K562 (cell line): Measurements from ENCODE around the gene NR5A2. TPM values are rescaled to one million over a fixed set of nuclear protein-coding genes. Genes with fewer than 3 reads are reported as not detected.

ENCODE experiments used
- ATAC-seq: fragments of 200-7000 bp; cut with Tn5 transposase; 3 replicates; pipeline ENCODE4 v1.9.1; 2020; ENCODE audit warnings: moderate library complexity
- BruUV-seq: library from RNA; stranded (reverse); fragments of 400-500 nt; replicated peaks from 2 replicates; lab custom pipeline; 2021; lab: Mats Ljungman, UMichigan
- CTCF ChIA-PET: fragments of 300-600 bp; formaldehyde crosslinking; extraction: SDS; loops from one replicate; lab custom pipeline; 2021; ENCODE audit warnings: low intra/inter-chr PET ratio; lab: Yijun Ruan, JAX
- POLR2A ChIA-PET: fragments of 300-600, 350-650 bp; sonication (Branson Sonifier 250); formaldehyde crosslinking; extraction: SDS; loops from one replicate; lab custom pipeline; 2021; ENCODE audit warnings: antibody characterized with exemption, inconsistent platforms; lab: Yijun Ruan, JAX
- DNase-seq, 4 experiments: peaks; one replicate each; pipeline versions ENCODE4 v3.0.0 to v3.0.0-alpha.2; 2011 to 2018; ENCODE audit warnings: low spot score in 3 of 4, mixed read lengths in 3 of 4; ENCODE audit errors: extremely low read depth in 1 of 4
- FAIRE-seq: peaks from 2 replicates; lab custom pipeline; 2011; peaks lifted over from hg19 to GRCh38; lab: Jason Lieb, UNC
- H2AFZ ChIP-seq: 2 replicates; pipeline ENCODE4 v1.6.0; 2011; ENCODE audit warnings: low read depth, low read length, control low read depth, inconsistent platforms
- H3K27ac ChIP-seq: fragments of 200-600 bp; 3 replicates; pipeline ENCODE4 v1.8.0; 2011; ENCODE audit warnings: low read depth, mild to moderate bottlenecking, control low read depth, inconsistent platforms, low read length, moderate library complexity, mixed read lengths; ENCODE audit errors: extremely low read depth
- H3K27me3 ChIP-seq, 2 experiments: fragments of 300-600 bp in 1 of 2; 2 replicates in 1 of 2; 3 replicates in 1 of 2; pipeline versions ENCODE4 v1.6.0 to v1.8.0; 2011; ENCODE audit warnings: inconsistent platforms in 2 of 2, low read length in 2 of 2, mild to moderate bottlenecking in 1 of 2, mixed read lengths in 1 of 2, moderate library complexity in 1 of 2; ENCODE audit not compliant: control insufficient read depth in 2 of 2, insufficient read depth in 2 of 2
- H3K36me3 ChIP-seq: fragments of 300-600 bp; 3 replicates; pipeline ENCODE4 v1.8.0; 2011; ENCODE audit warnings: mild to moderate bottlenecking, low read length, inconsistent platforms; ENCODE audit not compliant: control insufficient read depth, insufficient read depth
- H3K4me1 ChIP-seq, 2 experiments: fragments of 200-600 bp in 1 of 2; replicated peaks in 1 of 2; 2 replicates in 1 of 2; 3 replicates in 1 of 2; pipeline versions ENCODE4 v1.5.1 to v1.8.0; 2011; ENCODE audit warnings: inconsistent platforms in 2 of 2, low read length in 2 of 2, mild to moderate bottlenecking in 1 of 2, mixed read lengths in 1 of 2, moderate library complexity in 1 of 2; ENCODE audit not compliant: control insufficient read depth in 2 of 2, insufficient read depth in 2 of 2
- H3K4me2 ChIP-seq: 2 replicates; pipeline ENCODE4 v1.6.1; 2011; ENCODE audit warnings: low read length, control low read depth, inconsistent platforms, mixed read lengths; ENCODE audit not compliant: insufficient read depth
- H3K4me3 ChIP-seq: fragments of 200-600 bp; sonication (generic), shearing (Covaris generic); 2 replicates; pipeline ENCODE4 v1.5.1; 2016; ENCODE audit warnings: control low read depth, inconsistent platforms
- H3K79me2 ChIP-seq: fragments of 200-600 bp; 3 replicates; pipeline ENCODE4 v1.8.0; 2011; ENCODE audit warnings: low read length, inconsistent platforms; ENCODE audit not compliant: control insufficient read depth, insufficient read depth
- H3K9ac ChIP-seq, 2 experiments: 2 replicates each; pipeline versions ENCODE4 v1.6.0 to v1.6.1; 2011; ENCODE audit warnings: low read depth in 2 of 2, low read length in 2 of 2, control low read depth in 1 of 2, inconsistent platforms in 1 of 2, mild to moderate bottlenecking in 1 of 2, mixed read lengths in 1 of 2; ENCODE audit not compliant: insufficient read depth in 1 of 2
- H3K9me1 ChIP-seq: one replicate; pipeline ENCODE4 v1.6.0; 2011; ENCODE audit warnings: inconsistent platforms, mild to moderate bottlenecking, low read length, moderate library complexity; ENCODE audit not compliant: control insufficient read depth, insufficient read depth
- H3K9me3 ChIP-seq: replicated peaks from 2 replicates; pipeline ENCODE4 v1.5.1; 2011; ENCODE audit warnings: low read depth, low read length, inconsistent platforms; ENCODE audit not compliant: control insufficient read depth, insufficient read depth
- H4K20me1 ChIP-seq: replicated peaks from 2 replicates; pipeline ENCODE4 v1.6.1; 2011; ENCODE audit warnings: low read length, inconsistent platforms, mixed read lengths; ENCODE audit not compliant: control insufficient read depth, insufficient read depth
- ETV1 ChIP-seq: fragments of 450-650 bp; conservative IDR thresholded peaks from 2 replicates; pipeline ENCODE4 v1.6.1; 2016; ENCODE audit warnings: missing genetic modification characterization, control low read depth, low read depth, missing compliant biosample characterization
- HDAC6 ChIP-seq: IDR thresholded peaks from 2 replicates; pipeline ENCODE4 v1.6.1; 2012; ENCODE audit warnings: low read depth, mild to moderate bottlenecking, control low read depth, inconsistent platforms, low read length, moderate library complexity
- NBN ChIP-seq: fragments of 450-650 bp; IDR thresholded peaks from 2 replicates; pipeline ENCODE4 v1.6.1; 2016; ENCODE audit warnings: low read depth, mild to moderate bottlenecking
- ZEB2 ChIP-seq: fragments of 450-650 bp; IDR thresholded peaks from 2 replicates; pipeline ENCODE4 v1.6.1; 2016
- WGBS: fragments of 100-300 bp; shearing (Covaris generic); methylation state at CpG from one replicate; pipeline ENCODE4 v1.1.6; 2016; ENCODE audit warnings: low coverage, mixed read lengths; ENCODE audit not compliant: insufficient coverage; ENCODE audit errors: missing lambda C conversion rate; 5-methylcytosine and 5-hydroxymethylcytosine counted together
- in situ Hi-C: fragments of 300-500 bp; cut with MboI; formaldehyde crosslinking; loops from 4 replicates; pipeline ENCODE4 v1.15.0; 2018; ENCODE audit warnings: inconsistent platforms, mixed read lengths
- intact Hi-C: fragments of 100-400 bp; cut with micrococcal nuclease; formaldehyde crosslinking; loops from 2 replicates; pipeline ENCODE4 v1.14.2; 2022
- polyA plus RNA-seq, 8 experiments: library from polyadenylated mRNA; depleted of rRNA in 4 of 8; stranded (reverse) in 5 of 8; unstranded in 3 of 8; fragments of >200 nt; fragmentation: Nextera tagmentation in 2 of 8; fragmentation: Illumina TruSeq in 1 of 8; extraction: Ambion mirVana in 2 of 8; extraction: Trizol in 1 of 8; gene quantifications; 2 replicates each; pipeline versions ENCODE4 v1.2.1 to v1.2.3, GENCODE V29; 2011 to 2014; ENCODE audit warnings: inconsistent platforms in 1 of 8, missing spikeins in 1 of 8
- total RNA-seq, 7 experiments: library from RNA; depleted of rRNA in 6 of 7; stranded (reverse); fragments of >200 nt in 6 of 7; fragmentation: Illumina TruSeq in 2 of 7; extraction: Trizol in 2 of 7; gene quantifications; 2 replicates each; pipeline versions ENCODE4 v1.2.1 to v1.2.3, GENCODE V29; 2011 to 2021; ENCODE audit warnings: low replicate concordance in 1 of 7
- TF ChIP-seq, protein P1 (sequence below): sonication (generic); formaldehyde crosslinking; IDR thresholded peaks from 2 replicates; pipeline ENCODE4 v1.8.0; 2022; ENCODE audit warnings: missing genetic modification reagents, mild to moderate bottlenecking, moderate library complexity, borderline replicate concordance
- TF ChIP-seq, protein P2 (sequence below): fragments of 450-650 bp; conservative IDR thresholded peaks from 2 replicates; pipeline ENCODE4 v1.6.1; 2016; ENCODE audit warnings: missing genetic modification characterization, low read depth, mild to moderate bottlenecking, control low read depth, missing compliant biosample characterization

The NR5A2 gene
- total and polyA plus RNA-seq, 9 of the 15 experiments (the other 6 are each of a cell fraction or from before 2014, with no cell fraction given) = 0.13 to 0.40 (median 0.29) TPM

DNA sequence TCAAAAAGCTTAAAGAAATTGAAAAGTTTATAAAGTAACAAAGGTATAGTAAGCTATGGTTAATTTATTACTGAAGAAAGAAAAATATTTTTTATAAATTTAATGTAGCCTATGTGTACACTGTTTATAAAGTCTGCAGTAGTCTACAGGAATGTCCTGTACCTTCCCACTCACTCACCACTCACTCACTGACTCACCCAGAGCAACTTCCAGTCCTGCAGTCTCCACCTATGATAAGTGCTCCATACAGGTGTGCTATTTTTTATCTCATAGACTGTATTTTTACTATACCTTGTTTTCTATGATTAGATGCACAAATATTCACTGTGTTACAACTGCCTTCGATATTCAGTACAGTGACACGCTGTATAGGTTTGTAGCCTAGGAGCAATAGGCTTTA, 106.6 kb downstream of the NR5A2 start:
- H3K9me3 ChIP-seq = no peaks in the 10 kb centered on the region
- ATAC-seq (no peak), DNase-seq (no peak)
- WGBS = 3% methylated on average over 2 of the region's 2 CpGs
- no peaks in the 10 kb centered on the region for H3K79me2 ChIP-seq
- no peak overlapping the region for H3K27ac ChIP-seq
- H3K9me1 ChIP-seq = no peaks in the 10 kb centered on the region
- H3K4me2 ChIP-seq = no peak overlapping the region
- H3K27me3 ChIP-seq = peaks cover 4 to 5% of the 10 kb centered on the region in 2 experiments; a peak in 4 of 5 replicates
- no peaks in the 10 kb centered on the region for H3K4me1 ChIP-seq
- BruUV-seq = no TSS peak
- no peak overlapping the region for H3K4me3 ChIP-seq
- TF ChIP-seq, protein P1, sequence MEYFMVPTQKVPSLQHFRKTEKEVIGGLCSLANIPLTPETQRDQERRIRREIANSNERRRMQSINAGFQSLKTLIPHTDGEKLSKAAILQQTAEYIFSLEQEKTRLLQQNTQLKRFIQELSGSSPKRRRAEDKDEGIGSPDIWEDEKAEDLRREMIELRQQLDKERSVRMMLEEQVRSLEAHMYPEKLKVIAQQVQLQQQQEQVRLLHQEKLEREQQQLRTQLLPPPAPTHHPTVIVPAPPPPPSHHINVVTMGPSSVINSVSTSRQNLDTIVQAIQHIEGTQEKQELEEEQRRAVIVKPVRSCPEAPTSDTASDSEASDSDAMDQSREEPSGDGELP (CRISPR knock-in tag) = no peak
- TF ChIP-seq, protein P2, sequence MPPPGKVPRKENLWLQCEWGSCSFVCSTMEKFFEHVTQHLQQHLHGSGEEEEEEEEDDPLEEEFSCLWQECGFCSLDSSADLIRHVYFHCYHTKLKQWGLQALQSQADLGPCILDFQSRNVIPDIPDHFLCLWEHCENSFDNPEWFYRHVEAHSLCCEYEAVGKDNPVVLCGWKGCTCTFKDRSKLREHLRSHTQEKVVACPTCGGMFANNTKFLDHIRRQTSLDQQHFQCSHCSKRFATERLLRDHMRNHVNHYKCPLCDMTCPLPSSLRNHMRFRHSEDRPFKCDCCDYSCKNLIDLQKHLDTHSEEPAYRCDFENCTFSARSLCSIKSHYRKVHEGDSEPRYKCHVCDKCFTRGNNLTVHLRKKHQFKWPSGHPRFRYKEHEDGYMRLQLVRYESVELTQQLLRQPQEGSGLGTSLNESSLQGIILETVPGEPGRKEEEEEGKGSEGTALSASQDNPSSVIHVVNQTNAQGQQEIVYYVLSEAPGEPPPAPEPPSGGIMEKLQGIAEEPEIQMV (tag) = no peak
- TF ChIP-seq HDAC6 (no peak), NBN (no peak), ZEB2 (no peak), ETV1 (tag) (no peak)
- TF ChIP-seq, all 486 proteins: peak for 0
- intact Hi-C loops = loop anchor here (10.0 kb wide), 1 partner anchor 381 kb away; no protein-coding TSS in a partner anchor
- ChIA-PET CTCF (no interaction called here), POLR2A (no interaction called here)
- H3K9ac ChIP-seq = no peak overlapping the region
- no peak overlapping the region for H2AFZ ChIP-seq
- no peak for FAIRE-seq
- no peaks in the 10 kb centered on the region for H4K20me1 ChIP-seq
- H3K36me3 ChIP-seq = no peaks in the 10 kb centered on the region
- in situ Hi-C loops = no loop called here
